Ectodermal cell (in vitro differentiated cells): Measurements from ENCODE around the gene MYT1.

Source experiments
- H3K27ac ChIP-seq: 2 replicates; pipeline ENCODE4 v1.7.0; 2013; ENCODE audit warnings: mild to moderate bottlenecking, low read depth, low read length; ENCODE audit not compliant: insufficient read depth, poor library complexity, severe bottlenecking
- H3K27me3 ChIP-seq: 2 replicates; pipeline ENCODE4 v1.7.0; 2013; ENCODE audit warnings: mild to moderate bottlenecking, low read length; ENCODE audit not compliant: insufficient read depth, control insufficient read depth, poor library complexity, severe bottlenecking
- H3K36me3 ChIP-seq: one replicate; pipeline ENCODE4 v1.7.0; 2013; ENCODE audit warnings: low read length; ENCODE audit not compliant: control insufficient read depth, insufficient read depth
- H3K4me1 ChIP-seq: one replicate; pipeline ENCODE4 v1.7.0; 2013; ENCODE audit warnings: low read length; ENCODE audit not compliant: control insufficient read depth, insufficient read depth
- H3K4me3 ChIP-seq: 2 replicates; pipeline ENCODE4 v1.7.0; 2013; ENCODE audit warnings: low read depth, low read length, control low read depth; ENCODE audit not compliant: insufficient read depth
- H3K9me3 ChIP-seq: 2 replicates; pipeline ENCODE4 v1.7.0; 2013; ENCODE audit warnings: mild to moderate bottlenecking, low read length, moderate library complexity; ENCODE audit not compliant: control insufficient read depth
- WGBS, 2 experiments: methylation state at CpG; one replicate each; pipeline ENCODE4 v1.1.7; 2013; ENCODE audit warnings: missing lambda C conversion rate in 2 of 2; 5-methylcytosine and 5-hydroxymethylcytosine counted together

MYT1 gene

DNA sequence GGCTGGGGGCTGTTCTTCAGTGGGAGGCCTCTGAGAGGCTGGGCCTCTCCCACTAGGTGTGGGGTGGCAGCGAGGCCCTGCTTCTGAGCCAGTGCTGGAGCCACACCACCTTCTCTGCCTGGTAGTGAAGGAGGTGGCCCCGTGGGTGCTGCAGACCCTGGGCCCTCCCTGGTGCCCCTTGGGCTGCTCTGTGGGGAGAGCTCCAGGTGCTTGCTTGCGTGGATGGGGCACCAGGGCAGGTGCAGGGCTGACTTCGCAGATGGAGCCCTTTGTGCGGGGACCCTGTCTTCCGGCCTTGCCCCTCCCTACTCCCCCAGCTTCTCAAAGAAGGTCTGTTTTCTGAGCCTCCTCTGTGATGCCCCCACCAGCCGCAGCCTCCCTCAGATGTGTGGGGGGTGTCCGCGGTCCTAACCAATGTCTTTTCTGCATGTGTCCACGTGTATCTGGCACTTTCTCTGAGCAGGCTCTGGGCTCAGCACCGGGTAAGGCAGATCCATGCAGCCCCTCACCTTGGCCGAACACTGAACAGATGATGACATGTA, 17.2 kb upstream of the MYT1 start:
- H3K9me3 ChIP-seq = peaks cover 3% of the 10 kb centered on the region
- WGBS, 2 experiments = 91 to 92% methylated on average over 12 of the region's 12 CpGs
- no peak overlapping the region for H3K27ac ChIP-seq
- peaks cover 10% of the 10 kb centered on the region for H3K4me1 ChIP-seq
- H3K4me3 ChIP-seq = no peak overlapping the region
- H3K36me3 ChIP-seq = no peaks in the 10 kb centered on the region
- no peaks in the 10 kb centered on the region for H3K27me3 ChIP-seq

DNA sequence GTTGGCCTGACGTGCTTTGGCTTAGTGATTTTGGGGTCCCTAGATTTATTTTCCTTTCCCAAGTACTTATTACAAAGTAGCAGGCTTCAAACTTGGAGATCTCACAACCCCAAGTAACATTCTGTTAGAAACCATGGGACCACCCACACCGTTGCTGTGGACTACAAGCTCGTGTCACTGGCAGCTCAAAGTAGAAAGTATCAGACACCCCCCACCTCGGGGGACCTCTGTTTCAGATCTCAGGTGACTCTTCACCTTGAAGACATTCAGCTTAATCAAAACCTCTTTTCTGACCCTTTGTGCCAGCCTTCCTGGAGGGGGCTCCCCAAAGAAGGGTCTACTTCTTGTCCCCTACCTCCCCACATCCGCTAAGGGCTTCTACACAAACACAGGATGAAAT, 15.7 kb upstream of the MYT1 start:
- WGBS, 2 experiments = 91 to 92% methylated on average over 5 of the region's 5 CpGs
- H3K27me3 ChIP-seq = no peaks in the 10 kb centered on the region

DNA sequence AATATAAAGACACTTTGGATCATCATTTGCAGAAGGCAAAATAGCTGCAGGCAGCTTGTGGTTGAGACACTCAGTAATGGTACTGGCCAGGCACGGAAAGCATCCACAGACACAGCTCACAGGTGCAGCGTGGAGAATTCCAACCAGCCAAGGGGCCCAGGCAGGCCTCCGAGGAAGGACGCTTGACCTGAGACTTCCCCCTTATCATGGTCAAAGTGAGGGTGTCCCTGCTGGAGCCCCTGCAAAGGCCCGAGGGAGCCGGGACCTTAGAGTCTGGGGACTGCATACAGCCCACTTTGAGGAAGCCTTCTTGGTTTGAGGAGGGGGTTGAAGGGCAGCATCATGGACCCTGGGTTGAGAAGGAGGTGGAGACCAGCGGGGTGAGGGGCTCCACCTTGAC, 15.1 kb upstream of the MYT1 start:
- WGBS, 2 experiments = 93% methylated on average over 7 of the region's 7 CpGs
- H3K27ac ChIP-seq = no peak overlapping the region
- H3K9me3 ChIP-seq = peaks cover 3% of the 10 kb centered on the region
- no peaks in the 10 kb centered on the region for H3K36me3 ChIP-seq
- no peak overlapping the region for H3K4me3 ChIP-seq
- H3K27me3 ChIP-seq = no peaks in the 10 kb centered on the region
- H3K4me1 ChIP-seq = peaks cover 4% of the 10 kb centered on the region

More for the DNA sequence above, 15.7 kb upstream of the MYT1 start:
- H3K4me3 ChIP-seq = no peak overlapping the region
- H3K36me3 ChIP-seq = no peaks in the 10 kb centered on the region
- H3K27ac ChIP-seq = no peak overlapping the region
- peaks cover 4% of the 10 kb centered on the region for H3K4me1 ChIP-seq
- peaks cover 3% of the 10 kb centered on the region for H3K9me3 ChIP-seq

DNA sequence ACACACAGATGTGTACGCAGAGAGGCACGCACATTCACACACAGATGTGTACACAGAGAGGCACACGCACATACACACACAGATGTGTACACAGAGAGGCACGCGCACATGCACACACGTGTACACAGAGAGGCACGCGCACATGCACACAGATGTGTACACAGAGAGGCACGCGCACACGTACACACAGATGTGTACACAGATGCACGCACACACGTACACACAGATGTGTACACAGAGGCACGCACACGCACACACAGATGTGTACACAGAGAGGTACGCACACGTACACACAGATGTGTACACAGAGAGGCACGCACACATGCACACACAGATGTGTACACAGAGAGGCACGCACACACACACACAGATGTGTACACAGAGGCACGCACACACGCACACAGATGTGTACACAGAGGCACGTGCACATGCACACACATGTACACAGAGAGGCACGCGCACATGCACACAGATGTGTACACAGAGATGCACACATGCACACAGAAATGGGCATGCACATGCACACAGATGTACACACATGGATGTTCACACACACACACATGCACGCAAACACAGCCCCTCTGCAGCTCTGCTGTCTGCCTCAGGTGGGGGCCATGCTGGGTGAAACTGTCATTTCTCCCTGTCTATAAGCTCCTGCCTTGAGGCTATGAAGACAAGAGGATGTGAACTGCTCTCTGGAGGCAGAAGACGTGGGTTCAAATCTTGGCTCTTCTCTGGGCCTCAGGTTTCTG, 14.3 kb upstream of the MYT1 start:
- 87 to 89% methylated on average over 26 of the region's 26 CpGs for WGBS, 2 experiments
- Histone ChIP-seq H3K9me3 (no peaks in the 10 kb centered on the region), H3K27ac (no peak overlapping the region), H3K4me1 (peaks cover 4% of the 10 kb centered on the region), H3K36me3 (no peaks in the 10 kb centered on the region), H3K4me3 (no peak overlapping the region), H3K27me3 (no peaks in the 10 kb centered on the region)

DNA sequence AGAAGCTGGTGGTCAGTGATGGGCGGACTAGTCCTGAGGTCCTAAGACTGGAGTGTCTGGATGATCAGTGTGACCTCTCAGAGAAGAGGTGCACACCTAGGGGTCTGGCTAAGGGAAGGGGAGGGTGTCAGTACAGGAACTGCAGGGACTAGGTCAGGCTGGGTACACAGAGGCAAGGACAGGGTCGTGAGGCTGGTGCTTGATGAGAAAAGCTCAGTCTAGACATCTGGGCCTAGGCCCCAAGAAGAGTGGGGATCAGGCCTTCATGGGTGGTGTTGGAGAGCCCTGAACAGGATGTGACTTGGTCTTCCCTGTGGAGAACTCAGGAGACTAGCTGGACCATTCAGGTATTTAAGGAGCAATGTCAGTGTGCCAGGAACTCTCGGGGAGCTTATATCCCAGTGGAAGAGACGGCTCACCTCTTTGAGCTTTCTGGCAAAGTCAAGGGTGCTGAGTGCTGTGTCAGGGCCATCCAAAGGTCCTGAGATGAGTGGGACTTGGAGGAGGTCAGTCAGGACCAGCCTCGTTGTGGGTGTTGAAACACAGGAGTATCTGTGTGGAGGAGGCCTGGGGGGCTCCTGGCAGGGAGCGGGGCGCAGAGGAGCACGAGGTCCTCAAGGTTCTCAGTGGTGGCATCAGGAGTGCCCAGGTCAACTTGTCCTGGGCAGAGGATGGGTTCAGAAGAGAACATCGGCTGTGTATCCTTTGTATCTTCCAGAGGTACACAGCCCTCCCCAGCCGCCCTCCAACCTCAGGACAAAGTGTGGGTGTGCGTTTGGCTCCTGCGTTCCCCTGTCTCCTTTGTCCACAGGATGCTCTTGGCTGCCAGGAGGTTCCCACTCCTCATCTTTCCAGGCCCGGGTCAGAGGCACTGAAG, 13.3 kb upstream of the MYT1 start:
- 76 to 79% methylated on average over 13 of the region's 13 CpGs for WGBS, 2 experiments
- Histone ChIP-seq H3K4me1 (peaks cover 12% of the 10 kb centered on the region), H3K27ac (no peak overlapping the region), H3K4me3 (no peak overlapping the region), H3K9me3 (no peaks in the 10 kb centered on the region), H3K27me3 (no peaks in the 10 kb centered on the region), H3K36me3 (no peaks in the 10 kb centered on the region)

DNA sequence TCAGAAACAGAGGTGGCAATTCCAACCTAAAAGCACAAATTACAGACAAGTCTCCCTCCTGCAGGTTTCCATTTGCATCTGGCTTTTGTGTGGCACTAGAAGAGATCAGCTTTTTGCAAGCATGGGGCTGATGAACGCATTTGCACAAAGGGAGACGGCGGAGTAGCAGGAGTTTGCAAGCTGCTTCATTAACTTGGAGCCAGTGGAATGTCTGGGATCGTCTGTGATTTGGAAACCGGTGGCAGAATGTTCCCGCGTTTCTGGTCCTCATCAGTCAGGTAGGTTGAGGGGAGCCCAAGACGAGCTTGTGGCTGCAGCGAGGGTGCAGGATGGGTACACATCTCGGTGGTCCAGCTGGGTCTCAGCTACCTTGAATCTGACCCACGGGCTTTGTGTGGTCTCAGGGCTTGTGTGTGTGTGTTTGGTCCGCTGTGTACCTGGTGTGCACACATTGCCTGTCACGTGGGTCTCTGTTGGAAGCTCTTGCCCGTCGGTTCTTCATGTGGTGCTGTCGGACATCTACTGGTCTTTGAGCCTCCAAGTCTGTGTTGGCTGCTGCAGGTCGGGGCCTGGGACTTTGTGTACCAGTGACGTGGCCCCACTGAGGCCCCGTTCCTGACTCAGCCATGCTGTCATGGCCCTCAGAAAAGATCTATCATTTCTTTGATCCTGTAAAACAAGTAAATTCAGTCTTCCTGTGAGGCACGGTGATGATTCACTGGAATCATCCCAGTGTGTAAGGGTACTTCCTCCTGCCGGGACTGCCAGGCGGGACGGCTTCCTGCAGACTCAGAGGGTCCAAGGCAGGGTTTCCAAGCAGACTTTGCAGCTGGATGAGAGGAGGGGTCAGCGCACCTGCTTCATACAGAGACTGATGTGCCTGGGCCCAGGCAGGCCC, 12.4 kb upstream of the MYT1 start:
- no peaks in the 10 kb centered on the region for H3K36me3 ChIP-seq
- H3K4me1 ChIP-seq = peaks cover 17% of the 10 kb centered on the region
- no peak overlapping the region for H3K4me3 ChIP-seq
- WGBS, 2 experiments = 72 to 74% methylated on average over 24 of the region's 24 CpGs
- no peaks in the 10 kb centered on the region for H3K27me3 ChIP-seq
- H3K27ac ChIP-seq = no peak overlapping the region
- H3K9me3 ChIP-seq = no peaks in the 10 kb centered on the region

DNA sequence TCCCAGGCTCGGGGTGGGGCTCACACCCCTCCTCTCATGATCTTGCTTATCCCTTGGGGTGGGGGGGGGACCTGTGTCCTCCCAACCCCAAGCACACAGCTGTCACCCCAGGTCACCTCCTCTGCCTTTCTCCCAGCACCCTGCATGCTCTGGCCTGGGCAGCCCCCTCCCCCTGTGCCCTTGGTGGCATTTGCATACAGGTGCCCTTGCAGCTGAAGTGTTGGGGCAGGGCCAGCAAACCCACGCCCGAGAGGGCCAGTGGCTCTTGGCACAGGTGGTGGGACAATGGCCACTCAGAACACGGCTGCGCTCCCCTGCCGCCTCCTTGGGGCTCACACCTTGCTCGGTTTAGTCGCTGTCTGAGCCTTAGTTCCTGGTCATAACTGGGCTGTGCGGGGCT, 11.3 kb upstream of the MYT1 start:
- Histone ChIP-seq H3K4me3 (no peak overlapping the region), H3K27ac (no peak overlapping the region), H3K36me3 (no peaks in the 10 kb centered on the region), H3K27me3 (no peaks in the 10 kb centered on the region), H3K9me3 (no peaks in the 10 kb centered on the region), H3K4me1 (peaks cover 18% of the 10 kb centered on the region)
- WGBS, 2 experiments = 92 to 96% methylated on average over 9 of the region's 9 CpGs

DNA sequence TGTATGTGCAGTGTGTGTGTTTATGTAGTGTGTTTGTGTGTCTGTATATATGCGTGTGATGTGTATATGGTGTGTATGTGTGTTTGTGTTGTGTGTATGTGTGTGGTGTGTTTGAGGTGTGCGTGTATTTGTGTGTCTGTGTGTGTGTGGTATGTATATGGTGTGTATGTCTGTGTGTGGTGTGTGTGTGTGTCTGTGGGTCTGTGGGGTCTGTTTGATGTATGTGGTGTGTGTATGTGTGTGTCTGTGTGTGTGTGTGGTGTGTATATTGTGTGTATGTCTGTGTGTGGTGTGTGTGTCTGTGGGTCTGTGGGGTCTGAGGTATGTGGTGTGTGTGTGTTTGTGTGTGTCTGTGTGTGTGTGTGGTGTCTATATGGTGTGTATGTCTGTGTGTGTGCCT, 10.8 kb upstream of the MYT1 start:
- Histone ChIP-seq H3K27me3 (no peaks in the 10 kb centered on the region), H3K36me3 (no peaks in the 10 kb centered on the region), H3K27ac (no peak overlapping the region), H3K9me3 (no peaks in the 10 kb centered on the region), H3K4me3 (no peak overlapping the region), H3K4me1 (peaks cover 18% of the 10 kb centered on the region)
- WGBS, 2 experiments = 67 to 72% methylated on average over 2 of the region's 2 CpGs

DNA sequence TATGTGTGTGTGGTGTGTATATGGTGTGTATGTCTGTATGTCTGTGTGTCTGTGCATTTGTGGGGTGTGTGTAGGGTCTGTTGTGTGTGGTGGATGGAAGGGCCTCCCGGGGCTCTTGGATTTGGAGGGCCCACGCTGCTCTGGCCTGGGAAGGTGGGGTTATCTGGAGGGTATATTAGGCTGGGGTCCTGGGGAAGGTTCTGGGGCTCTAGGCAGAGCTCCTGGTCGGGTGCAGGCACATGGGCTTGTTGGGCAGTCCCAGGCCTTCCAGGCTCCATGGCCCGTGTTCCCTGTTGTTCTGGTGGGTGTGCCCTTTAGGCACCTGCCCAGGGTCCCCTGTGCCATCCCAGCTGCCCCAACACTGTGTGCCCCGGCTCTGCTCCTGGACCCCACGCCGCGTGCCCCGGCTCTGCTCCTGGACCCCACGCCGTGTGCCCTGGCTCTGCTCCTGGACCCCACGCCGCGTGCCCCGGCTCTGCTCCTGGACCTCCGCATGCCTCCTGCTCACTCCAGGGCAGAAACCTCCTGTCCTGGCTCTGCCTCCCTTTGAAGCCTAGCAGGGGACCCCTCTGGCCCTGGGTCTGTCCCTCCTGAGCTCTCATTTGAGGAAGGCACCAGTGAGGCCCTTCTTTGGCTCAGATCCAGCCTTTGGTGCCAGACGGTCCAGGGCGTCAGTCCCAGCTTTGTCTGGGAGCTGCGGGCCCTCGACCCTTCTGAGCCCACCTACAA, 10.2 kb upstream of the MYT1 start:
- H3K9me3 ChIP-seq = no peaks in the 10 kb centered on the region
- peaks cover 18% of the 10 kb centered on the region for H3K4me1 ChIP-seq
- 93 to 96% methylated on average over 20 of the region's 20 CpGs for WGBS, 2 experiments
- H3K4me3 ChIP-seq = no peak overlapping the region
- H3K36me3 ChIP-seq = no peaks in the 10 kb centered on the region
- H3K27ac ChIP-seq = no peak overlapping the region
- no peaks in the 10 kb centered on the region for H3K27me3 ChIP-seq
